ENCODE results near the gene PTPRC. TPM values are rescaled to one million over a fixed set of nuclear protein-coding genes. Genes with fewer than 3 reads are reported as not detected.

PTPRC gene
- total RNA-seq, 6 experiments from 2014 or later = 5.1 to 55.7 (median 13.2) TPM

DNA sequence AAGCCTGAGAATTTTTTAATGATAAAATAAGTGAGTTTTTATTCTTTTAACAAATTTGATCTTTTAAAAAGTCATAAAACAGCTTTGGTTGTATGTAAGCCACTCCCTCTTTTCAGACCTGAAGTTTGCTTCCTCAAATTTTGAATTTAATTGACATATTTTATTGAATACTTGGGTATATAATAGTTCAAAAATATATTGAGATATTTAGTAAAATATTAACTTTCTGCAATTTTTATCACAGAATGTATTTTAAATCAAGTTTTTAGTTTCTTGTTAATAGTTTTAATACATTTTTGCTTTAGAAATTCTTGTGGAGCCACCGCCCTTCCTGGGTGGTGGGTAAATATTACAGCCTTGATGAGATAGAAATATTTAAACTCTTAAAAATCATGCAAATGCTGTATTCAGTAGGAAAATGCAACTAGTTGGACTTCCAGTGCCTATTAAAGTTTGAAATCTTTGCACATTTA is 867 bp downstream of the PTPRC start:
- no peaks in the 10 kb centered on the region for H3K4me1 ChIP-seq
- no peaks in the 10 kb centered on the region for H3K9me3 ChIP-seq
- H3K27ac ChIP-seq = peak overlapping the region; percentile 44 to 61 (median 57)
- TF ChIP-seq, protein P1, sequence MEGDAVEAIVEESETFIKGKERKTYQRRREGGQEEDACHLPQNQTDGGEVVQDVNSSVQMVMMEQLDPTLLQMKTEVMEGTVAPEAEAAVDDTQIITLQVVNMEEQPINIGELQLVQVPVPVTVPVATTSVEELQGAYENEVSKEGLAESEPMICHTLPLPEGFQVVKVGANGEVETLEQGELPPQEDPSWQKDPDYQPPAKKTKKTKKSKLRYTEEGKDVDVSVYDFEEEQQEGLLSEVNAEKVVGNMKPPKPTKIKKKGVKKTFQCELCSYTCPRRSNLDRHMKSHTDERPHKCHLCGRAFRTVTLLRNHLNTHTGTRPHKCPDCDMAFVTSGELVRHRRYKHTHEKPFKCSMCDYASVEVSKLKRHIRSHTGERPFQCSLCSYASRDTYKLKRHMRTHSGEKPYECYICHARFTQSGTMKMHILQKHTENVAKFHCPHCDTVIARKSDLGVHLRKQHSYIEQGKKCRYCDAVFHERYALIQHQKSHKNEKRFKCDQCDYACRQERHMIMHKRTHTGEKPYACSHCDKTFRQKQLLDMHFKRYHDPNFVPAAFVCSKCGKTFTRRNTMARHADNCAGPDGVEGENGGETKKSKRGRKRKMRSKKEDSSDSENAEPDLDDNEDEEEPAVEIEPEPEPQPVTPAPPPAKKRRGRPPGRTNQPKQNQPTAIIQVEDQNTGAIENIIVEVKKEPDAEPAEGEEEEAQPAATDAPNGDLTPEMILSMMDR (IDR thresholded peaks at IDR 0.05) = no peak
- TF ChIP-seq POLR2A (IDR thresholded peaks at IDR 0.05) = no peak
- 68% methylated on average over 1 of the region's 1 CpG for WGBS (ENCODE audit: insufficient coverage, low coverage, low lambda C conversion rate, missing lambda C conversion rate)
- H3K4me3 ChIP-seq = peak overlapping the region in 2 of 3 donors; percentile 9 to 23
- no peaks in the 10 kb centered on the region for H3K36me3 ChIP-seq
- H3K27me3 ChIP-seq = no peaks in the 10 kb centered on the region
- intact Hi-C loops (cut with DNase I) = no loop called here
- DNase-seq (no peak), ATAC-seq (no peak)

DNA sequence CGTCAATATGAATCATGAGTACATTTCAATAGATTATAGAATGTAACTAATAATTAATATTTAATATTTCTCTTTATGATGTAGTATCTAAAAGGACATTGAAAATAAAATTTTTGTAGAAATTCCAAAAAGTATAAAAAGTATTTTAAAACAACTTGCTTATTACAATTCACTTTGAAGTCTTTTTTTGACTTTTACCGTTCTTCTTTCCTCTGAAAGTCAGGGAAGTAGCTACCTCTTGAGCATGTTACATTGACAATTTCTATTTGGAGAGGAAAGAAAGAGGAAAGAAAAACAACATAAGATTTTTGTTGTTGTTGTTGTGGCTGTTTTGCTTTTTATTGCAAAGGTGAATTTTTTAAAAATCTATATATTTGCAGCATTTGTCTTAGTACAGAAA is 1.3 kb downstream of the PTPRC start:
- Histone ChIP-seq H3K27me3 (no peaks in the 10 kb centered on the region), H3K4me3 (peak overlapping the region in 2 of 3 donors; percentile 9 to 23), H3K9me3 (no peaks in the 10 kb centered on the region), H3K36me3 (no peaks in the 10 kb centered on the region), H3K4me1 (no peaks in the 10 kb centered on the region), H3K27ac (peak overlapping the region; percentile 14 to 61 (median 44))
- 56% methylated on average over 2 of the region's 2 CpGs for WGBS (ENCODE audit: insufficient coverage, low coverage, low lambda C conversion rate, missing lambda C conversion rate)
- DNase-seq = no peak
- intact Hi-C loops (cut with DNase I) = no loop called here
- no peak for ATAC-seq
- no peak for TF ChIP-seq POLR2A (IDR thresholded peaks at IDR 0.05)
- TF ChIP-seq, protein P1 (IDR thresholded peaks at IDR 0.05) = no peak

DNA sequence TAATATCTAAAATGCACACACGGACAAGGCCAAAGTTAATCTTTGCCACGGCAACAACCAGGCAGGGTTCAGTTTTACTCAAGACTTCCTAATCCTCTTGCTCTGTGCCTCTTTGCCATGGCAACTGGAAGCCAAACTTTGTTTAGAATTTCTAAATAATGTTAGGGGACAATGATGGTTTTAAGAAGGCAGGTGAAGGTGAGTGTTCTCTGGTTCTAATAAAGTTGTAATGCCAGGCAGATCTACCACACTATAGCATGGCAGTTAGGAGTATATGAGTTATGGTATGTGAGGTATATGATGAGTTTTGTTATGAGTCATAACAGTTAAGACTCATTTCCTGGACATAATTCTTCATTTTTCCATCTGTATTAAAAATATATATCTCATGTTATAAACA is 2.7 kb downstream of the PTPRC start:
- no peaks in the 10 kb centered on the region for H3K36me3 ChIP-seq
- H3K4me1 ChIP-seq = no peaks in the 10 kb centered on the region
- H3K27me3 ChIP-seq = no peaks in the 10 kb centered on the region
- peak overlapping the region in 1 of 3 donors; percentile 2 for H3K27ac ChIP-seq
- no peak for TF ChIP-seq POLR2A (IDR thresholded peaks at IDR 0.05)
- TF ChIP-seq, protein P1 (IDR thresholded peaks at IDR 0.05) = no peak
- peak in 1 of 4 donors; percentile 23 for ATAC-seq
- H3K4me3 ChIP-seq = peak overlapping the region in 1 of 3 donors; percentile 23
- no peak for DNase-seq
- no peaks in the 10 kb centered on the region for H3K9me3 ChIP-seq
- intact Hi-C loops (cut with DNase I) = no loop called here
- WGBS (ENCODE audit: insufficient coverage, low coverage, low lambda C conversion rate, missing lambda C conversion rate) = 34% methylated on average over 2 of the region's 2 CpGs

DNA sequence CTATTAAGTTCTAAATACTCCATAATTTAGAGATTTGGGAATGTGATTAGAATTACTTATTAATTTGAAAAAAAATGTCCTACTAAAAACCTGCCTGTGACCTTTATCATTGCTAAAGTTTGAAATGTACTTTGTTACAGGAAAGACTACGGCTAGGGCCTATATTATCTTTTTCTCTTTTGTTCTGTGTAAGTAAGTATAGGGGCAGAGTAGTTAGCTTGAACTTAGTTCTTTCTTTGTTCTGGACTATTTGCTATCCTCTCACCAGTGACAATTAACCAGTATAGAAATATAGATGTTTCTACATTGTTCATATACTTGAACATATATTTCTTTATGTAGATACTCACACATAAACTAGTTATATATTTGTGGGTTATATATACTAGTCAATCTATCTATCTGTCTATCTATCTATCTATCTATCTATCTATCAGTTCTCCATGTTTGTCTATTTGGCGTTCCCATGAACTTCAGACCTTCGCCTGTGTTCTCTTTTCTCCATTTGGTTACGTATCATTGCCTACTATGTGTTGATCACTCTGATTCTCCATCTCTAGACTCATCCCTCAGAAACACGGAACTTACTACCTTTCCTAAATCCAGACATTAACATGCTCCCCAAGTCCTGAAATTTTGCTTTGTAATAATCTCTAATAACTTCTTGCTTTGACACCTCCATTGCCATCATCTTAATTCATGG is 3.3 kb downstream of the PTPRC start:
- ATAC-seq (no peak), DNase-seq (no peak)
- WGBS (ENCODE audit: insufficient coverage, low coverage, low lambda C conversion rate, missing lambda C conversion rate) = 46% methylated on average over 5 of the region's 5 CpGs
- H3K4me3 ChIP-seq = peak overlapping the region in 1 of 3 donors; percentile 23
- H3K27ac ChIP-seq = peak overlapping the region in 1 of 3 donors; percentile 2
- intact Hi-C loops (cut with DNase I) = no loop called here
- H3K27me3 ChIP-seq = no peaks in the 10 kb centered on the region
- no peaks in the 10 kb centered on the region for H3K9me3 ChIP-seq
- H3K36me3 ChIP-seq = no peaks in the 10 kb centered on the region
- TF ChIP-seq, protein P1 (IDR thresholded peaks at IDR 0.05) = no peak
- no peak for TF ChIP-seq POLR2A (IDR thresholded peaks at IDR 0.05)
- H3K4me1 ChIP-seq = no peaks in the 10 kb centered on the region
